ENCODE results near the gene FAM83F. TPM values are rescaled to one million over a fixed set of nuclear protein-coding genes. Genes with fewer than 3 reads are reported as not detected.
"Not testable (repeated sequence)": the region's sequence is repeated elsewhere in the genome, so short reads cannot be mapped to it uniquely, and the experiment has no call there.

FAM83F gene
- polyA plus RNA-seq, 3 donors = 0.11 to 8.4 (median 1.2) TPM

DNA sequence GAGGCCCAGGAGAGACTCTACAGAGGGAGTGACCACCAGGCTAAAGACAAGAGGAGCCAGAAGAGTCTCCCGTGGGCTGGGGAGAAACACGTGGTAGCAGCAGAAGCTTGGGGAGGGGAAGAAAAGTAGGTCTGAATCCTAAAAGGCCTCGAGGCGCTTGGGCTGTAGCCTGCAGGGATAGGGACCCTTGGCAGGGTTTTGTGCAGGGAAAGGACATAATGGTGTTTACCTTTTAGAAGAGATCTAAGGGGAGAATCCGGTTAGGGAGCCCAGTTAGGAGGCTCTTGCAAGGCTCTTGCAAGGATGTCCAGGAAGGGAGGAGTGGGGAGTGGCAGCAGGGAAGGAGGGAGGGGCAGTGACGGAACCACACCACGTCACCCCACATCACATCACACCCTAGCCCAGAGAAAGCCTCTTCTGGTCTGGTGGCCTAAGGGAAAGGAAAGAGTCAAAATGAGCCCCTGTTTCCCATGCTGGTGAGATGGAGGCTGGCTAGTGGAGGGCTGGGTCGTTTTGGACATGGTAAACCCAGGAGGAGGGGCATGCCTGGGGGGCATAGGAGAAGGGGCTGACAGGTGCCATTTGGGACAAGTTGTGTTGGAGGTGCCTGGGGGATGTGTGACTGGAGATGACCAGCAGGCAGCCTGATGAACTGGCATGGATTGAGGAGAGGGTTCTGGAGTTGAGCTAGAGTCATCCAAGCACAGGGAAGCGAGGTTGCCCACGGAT is 6.2 kb upstream of the FAM83F start:
- no peak overlapping the region for H3K27ac ChIP-seq (ENCODE audit: low read depth, low read length)
- whole genome bisulfite sequencing, 3 donors = 75 to 85% (median 76%) methylated on average over 10 of the region's 10 CpGs

DNA sequence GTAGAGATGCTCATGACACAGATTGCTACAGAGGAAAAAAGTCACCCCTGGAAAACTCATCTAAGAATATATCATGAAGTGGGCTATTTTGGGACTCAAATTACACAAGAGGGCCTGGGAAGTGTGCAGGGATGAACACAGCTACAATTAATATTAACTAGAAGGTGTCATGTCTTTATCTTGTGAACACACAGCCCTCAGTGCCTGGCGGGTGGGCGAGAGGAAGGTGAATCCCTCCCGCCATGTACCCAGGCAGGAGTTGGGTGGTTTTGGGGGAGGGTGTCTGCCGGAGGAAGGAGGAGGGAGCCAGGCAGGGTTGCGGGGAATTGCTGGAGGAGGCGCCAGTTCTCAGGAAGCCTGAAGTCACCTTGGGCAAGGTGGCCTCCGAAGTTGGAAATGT is 5.1 kb upstream of the FAM83F start:
- no peak overlapping the region for H3K27ac ChIP-seq (ENCODE audit: low read depth, low read length)
- 82 to 94% (median 85%) methylated on average over 7 of the region's 7 CpGs for WGBS, 3 donors

DNA sequence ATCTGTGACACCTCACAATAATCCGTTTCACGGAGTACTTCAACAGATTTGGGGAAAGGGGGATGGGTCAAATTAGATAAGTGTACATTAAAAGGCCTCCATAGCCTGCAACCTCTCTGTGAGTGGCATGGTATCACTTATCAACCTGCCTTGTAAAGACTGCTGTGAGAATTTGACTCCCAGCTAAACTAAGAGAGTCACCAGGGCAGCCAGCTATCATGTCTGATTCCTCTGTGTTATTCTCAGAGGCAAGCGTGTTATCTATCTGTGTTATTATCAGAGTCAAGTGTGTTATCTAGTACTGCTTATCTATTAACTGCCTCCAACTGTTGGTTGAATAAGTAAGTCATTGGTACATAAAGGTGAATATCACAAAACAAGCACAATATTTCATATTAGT is 4.1 kb upstream of the FAM83F start:
- WGBS, 3 donors = 52 to 93% (median 91%) methylated on average over 3 of the region's 3 CpGs
- H3K27ac ChIP-seq (ENCODE audit: low read depth, low read length) = no peak overlapping the region

DNA sequence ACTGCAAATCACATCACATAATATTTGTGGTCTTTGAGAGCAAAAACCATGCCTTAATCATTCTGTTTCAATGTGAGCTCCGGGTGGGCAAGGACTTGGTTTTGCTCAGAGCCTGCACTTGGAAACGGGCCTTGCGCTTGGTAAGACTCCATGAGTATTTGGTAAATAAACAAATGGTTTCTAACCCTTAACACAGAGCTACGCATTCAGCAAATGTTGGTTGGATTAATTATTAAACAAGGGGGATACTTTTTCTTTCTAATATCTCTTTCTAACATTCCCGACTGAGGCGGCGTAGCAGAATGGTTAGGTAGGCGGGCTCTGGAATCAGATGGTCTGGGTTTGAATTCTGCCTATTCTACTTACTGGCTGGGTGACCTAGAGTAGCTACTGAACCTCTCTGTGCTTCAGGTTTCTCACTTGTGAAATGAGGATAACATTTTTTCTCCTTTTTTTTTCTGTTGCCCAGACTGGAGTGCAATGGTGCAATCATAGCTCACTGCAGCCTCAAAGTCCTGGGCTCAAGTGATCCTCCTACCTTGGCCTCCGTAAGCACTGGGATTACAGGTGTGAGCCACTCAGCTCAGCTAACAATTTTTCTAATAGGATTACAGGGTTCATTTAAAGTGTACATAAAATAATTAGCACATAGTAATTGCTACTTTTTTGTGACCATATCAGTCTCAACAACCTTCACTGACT is 3.4 kb upstream of the FAM83F start:
- H3K27ac ChIP-seq (ENCODE audit: low read depth, low read length) = no peak overlapping the region
- 35 to 94% (median 86%) methylated on average over 9 of the region's 9 CpGs for WGBS, 3 donors

- no peak overlapping the region for H3K27ac ChIP-seq (ENCODE audit: low read depth, low read length)
- 56 to 91% (median 90%) methylated on average over 5 of the region's 5 CpGs for WGBS, 3 donors
Measured at GRCh38 chr22:39992088-39992826, 2.5 kb upstream of the FAM83F start.

DNA sequence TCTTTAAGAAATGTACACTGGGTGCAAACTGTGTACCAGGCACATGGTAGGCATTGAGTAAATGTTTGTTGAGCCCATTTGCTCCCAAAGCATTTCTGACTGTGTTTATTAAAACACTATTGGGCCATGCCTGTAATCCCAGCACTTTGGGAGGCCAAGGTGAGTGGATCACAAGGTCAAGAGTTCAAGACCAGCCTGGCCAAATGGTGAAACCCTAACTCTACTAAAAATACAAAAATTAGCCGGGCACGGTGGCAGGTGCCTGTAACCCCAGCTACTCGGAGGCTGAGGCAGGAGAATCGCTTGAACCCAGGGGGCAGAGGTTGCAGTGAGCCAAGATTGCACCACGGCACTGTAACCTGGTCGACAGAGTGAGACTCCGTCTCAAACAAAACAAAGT is 1.9 kb upstream of the FAM83F start:
- WGBS, 3 donors = 91 to 96% (median 95%) methylated on average over 7 of the region's 7 CpGs
- not testable (repeated sequence) for H3K27ac ChIP-seq (ENCODE audit: low read depth, low read length)

DNA sequence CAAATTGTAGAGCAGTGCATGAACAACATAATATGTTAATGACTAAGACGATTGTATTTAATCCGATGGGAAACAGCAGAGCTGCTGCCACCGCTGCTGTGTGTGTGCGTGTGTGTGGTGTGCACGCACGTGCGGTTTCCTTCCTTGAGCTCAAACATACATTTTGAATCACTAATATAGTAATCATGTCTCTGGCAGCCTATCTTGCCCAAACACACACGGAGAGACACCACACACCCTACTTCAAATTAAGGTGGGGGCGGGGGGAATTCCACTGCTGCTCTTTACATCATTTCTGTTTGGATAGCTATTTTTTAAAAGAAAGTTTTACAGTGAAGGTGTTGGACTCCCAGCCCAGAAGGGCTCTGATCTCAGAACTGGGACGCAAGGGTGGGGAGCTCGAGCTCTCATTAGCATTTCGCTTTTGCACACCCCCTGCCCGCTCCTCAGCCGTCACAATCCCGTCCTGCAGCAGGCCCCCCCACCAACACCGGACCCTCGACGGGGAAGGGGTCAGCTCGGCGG is 651 bp upstream of the FAM83F start:
- WGBS, 3 donors = 29 to 47% (median 34%) methylated on average over 20 of the region's 20 CpGs
- H3K27ac ChIP-seq (ENCODE audit: low read depth, low read length) = no peak overlapping the region

DNA sequence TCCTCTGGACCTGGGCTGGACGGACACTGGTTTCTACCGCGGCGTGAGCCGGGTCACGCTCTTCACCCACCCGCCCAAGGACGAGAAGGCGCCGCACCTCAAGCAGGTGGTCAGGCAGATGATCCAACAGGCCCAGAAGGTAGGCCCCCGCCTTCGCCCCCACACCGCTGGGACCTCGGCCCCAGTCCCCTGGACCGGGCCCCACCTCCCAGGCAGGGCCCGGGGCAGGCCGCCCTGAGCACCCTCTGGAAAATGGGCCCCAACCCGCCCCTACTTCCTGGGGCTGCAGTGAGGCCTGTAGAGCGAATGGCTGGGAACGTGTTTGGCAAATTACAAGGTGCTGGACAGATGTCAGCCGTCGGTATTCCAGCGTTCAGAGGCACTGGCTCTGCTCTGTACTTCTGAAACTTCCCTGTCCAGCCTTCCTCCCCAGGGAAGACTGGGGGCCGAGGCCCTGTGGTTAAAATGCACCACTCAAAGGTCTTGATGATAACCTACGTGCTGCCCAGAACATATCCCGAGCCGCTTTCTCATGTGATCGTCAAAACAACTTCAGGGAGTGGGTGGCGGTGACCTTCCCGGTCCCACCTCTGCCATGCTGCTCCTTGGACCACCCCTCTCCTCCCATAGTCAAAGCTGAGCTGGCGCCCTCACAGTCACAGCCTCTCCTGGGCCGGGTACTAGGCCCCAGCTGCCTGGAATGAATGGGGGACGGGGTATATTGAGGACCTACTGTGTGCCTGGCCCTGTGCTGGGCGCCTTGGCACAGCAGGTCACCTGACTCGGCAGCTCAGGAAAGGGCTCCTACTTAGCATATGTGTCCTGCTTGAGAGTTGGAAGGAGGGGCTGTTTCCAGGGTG is 869 bp downstream of the FAM83F start:
- 29 to 77% (median 74%) methylated on average over 35 of the region's 35 CpGs for WGBS, 3 donors

DNA sequence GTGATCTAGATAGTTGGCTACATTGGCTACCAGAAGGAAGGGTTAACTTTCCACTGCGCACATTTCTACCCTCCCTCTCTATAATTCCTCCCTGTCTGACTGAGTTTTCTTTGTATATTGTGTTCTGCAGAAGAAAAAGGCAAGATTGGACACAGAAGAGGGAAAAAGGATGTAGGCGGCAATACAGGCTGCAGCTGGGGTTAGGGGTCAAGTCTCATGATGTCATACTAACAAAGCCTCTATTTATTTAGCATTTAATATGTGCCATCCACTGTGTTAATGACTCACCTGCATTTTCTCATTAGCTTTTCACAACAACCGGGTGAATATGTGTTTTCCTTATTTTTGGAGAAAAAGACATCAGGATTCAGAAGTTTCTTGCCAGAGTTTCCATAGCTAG is 2.0 kb downstream of the FAM83F start:
- no peak overlapping the region for H3K27ac ChIP-seq (ENCODE audit: low read depth, low read length)
- 57 to 83% (median 82%) methylated on average over 3 of the region's 3 CpGs for whole genome bisulfite sequencing, 3 donors

More for the DNA sequence above, 869 bp downstream of the FAM83F start:
- no peak overlapping the region for H3K27ac ChIP-seq (ENCODE audit: low read depth, low read length)

GRCh38 chr22:39997421-39997820 is 2.7 kb downstream of the FAM83F start:
- 79 to 86% (median 85%) methylated on average over 3 of the region's 3 CpGs for WGBS, 3 donors
- no peak overlapping the region for H3K27ac ChIP-seq (ENCODE audit: low read depth, low read length)

GRCh38 chr22:39997939-39998726 is 3.4 kb downstream of the FAM83F start:
- no peak overlapping the region for H3K27ac ChIP-seq (ENCODE audit: low read depth, low read length)
- WGBS, 3 donors = 41 to 65% (median 62%) methylated on average over 11 of the region's 11 CpGs

DNA sequence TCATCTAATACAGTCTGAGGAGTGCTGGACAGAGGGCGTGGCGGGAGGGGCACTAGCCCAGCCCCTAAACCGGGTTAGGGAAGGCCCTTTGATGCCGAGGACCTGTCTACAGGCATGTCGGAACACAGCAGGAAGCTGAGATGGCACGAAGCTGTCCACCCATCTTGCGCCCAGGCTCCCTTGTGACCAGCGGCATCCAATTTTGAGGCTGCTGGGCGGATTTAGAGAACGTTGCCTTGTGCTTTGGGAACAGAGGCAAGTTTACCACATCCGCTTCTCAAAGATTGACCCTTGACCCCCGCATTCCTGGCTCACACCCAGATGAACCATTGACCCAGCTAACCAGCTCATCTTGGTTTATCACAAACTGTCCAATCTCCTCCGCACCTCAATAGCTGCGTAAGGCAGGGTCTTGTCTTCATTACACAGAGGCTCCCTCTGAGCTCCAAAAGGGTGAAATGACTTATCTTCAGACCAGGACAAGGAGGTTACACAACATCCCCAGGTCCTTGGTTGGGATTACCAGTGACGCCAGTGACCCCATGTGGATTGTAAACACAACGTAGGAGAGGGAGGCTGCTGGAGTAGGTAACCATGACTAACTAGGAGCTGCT is 4.5 kb downstream of the FAM83F start:
- H3K27ac ChIP-seq (ENCODE audit: low read depth, low read length) = no peak overlapping the region

DNA sequence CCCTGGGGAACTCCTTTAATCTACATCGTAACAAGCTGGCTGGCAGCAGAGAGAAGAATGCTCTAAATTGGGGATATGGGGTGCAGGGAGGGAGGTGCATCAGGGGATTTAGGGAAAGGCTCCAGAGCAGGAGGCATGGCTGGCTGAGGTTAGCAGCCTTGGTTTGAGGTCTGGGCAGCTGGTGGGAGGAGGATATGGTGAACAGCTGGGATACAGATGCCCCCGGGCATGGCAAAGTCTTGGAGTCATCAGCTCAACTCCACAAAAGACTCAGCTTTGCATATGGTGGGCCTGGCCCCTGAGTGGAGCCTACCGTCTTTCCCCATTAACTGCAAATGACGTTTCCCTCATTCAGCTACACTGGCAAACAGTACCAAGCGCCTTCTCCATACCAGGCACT is 5.4 kb downstream of the FAM83F start:
- no peak overlapping the region for H3K27ac ChIP-seq (ENCODE audit: low read depth, low read length)

More for the DNA sequence above, 4.5 kb downstream of the FAM83F start:
- WGBS, 3 donors = 75 to 85% (median 85%) methylated on average over 16 of the region's 16 CpGs

DNA sequence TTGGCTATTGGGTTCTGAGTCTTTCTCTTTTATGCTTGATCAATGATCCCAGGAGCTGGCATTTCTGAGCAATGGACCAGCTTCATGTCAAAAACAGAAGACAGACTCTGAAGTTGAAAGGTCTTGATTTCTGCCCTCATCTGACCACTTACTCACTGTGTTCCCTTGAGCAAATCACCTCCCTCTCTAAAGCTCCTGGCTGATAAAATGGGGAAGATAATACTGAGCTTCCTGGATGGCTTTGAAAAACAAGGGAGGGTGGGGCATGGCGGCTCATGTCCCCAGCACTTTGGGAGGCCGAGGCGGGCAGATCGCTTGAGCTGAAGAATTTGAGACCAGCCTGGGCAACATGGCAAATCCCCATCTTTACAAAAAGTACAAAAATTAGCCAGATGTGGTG is 6.4 kb downstream of the FAM83F start:
- 88 to 94% (median 89%) methylated on average over 4 of the region's 4 CpGs for WGBS, 3 donors
- no peak overlapping the region for H3K27ac ChIP-seq (ENCODE audit: low read depth, low read length)

More for the DNA sequence above, 5.4 kb downstream of the FAM83F start:
- WGBS, 3 donors = 91 to 96% (median 94%) methylated on average over 5 of the region's 5 CpGs

DNA sequence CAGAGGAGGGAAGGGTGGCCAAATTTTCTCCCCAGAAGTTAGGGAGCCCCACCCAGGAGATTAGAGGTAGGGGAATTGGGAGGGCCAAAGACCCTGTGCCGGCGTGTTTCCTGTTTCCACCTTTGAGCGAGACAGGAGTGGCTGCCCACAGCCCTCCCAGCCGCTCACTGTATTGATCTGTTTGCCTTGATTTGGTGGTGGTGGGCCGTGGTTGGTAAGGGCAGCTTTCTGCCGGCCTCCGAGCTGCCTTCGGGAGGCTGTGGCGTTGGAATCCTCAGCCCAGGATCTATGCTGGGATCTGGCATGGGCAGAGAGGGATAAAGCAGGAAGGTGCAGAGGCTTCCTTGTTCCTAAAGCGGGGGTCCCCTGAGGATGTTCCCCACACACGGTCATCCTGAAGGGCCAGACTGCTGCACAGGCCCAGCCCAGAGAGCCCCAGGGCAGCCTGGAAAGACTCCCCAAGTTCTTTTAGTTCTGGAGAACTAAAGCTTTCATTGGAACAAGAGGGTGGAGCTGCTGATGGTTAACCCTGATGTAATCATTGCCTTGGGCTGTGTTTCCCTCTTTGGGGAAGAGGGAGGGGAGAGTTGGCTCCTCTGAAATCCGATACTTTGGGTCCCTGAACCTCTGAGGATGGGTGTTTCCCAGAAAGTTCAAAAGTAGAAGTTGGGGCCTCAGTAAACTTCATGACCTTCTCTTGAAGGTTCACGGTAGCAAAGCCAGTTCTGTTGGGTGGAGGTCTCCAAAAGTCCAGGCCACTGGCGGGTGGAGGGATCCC is 7.2 kb downstream of the FAM83F start:
- no peak overlapping the region for H3K27ac ChIP-seq (ENCODE audit: low read depth, low read length)
- WGBS, 3 donors = 70 to 73% (median 72%) methylated on average over 14 of the region's 14 CpGs

GRCh38 chr22:40002935-40003715 is 8.4 kb downstream of the FAM83F start:
- whole genome bisulfite sequencing, 3 donors = 78 to 85% (median 82%) methylated on average over 6 of the region's 6 CpGs
- no peak overlapping the region for H3K27ac ChIP-seq (ENCODE audit: low read depth, low read length)
